Activated CD4-positive, CD25-positive, alpha-beta regulatory T cell treated with anti-CD3 and anti-CD28 coated beads, Interleukin-2, amount 50 U/mL, for 16 hours (primary cell): Measurements from ENCODE around the gene BICDL2.

ENCODE experiments used
- DNase-seq: peaks from one replicate; pipeline ENCODE4 v3.0.0-alpha.2; 2020; ENCODE audit warnings: low read depth, low spot score

Gene BICDL2

DNA sequence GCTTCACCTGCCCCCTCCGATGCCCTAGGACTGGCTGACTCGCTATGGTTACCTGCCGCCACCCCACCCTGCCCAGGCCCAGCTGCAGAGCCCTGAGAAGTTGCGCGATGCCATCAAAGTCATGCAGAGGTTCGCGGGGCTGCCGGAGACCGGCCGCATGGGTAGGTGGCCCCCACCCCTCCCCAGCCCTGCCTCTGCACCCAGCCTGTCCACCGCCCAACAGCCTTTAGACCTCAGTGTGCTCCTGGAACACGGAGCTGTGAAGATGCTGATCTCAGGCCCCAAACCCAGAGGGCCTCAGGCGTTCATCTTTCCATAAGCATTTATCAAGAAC is 10.6 kb upstream of the BICDL2 start:
- DNase-seq, result no peak

GRCh38 chr16:3046641-3047386 is 10.1 kb upstream of the BICDL2 start:
- no peak for DNase-seq

DNA sequence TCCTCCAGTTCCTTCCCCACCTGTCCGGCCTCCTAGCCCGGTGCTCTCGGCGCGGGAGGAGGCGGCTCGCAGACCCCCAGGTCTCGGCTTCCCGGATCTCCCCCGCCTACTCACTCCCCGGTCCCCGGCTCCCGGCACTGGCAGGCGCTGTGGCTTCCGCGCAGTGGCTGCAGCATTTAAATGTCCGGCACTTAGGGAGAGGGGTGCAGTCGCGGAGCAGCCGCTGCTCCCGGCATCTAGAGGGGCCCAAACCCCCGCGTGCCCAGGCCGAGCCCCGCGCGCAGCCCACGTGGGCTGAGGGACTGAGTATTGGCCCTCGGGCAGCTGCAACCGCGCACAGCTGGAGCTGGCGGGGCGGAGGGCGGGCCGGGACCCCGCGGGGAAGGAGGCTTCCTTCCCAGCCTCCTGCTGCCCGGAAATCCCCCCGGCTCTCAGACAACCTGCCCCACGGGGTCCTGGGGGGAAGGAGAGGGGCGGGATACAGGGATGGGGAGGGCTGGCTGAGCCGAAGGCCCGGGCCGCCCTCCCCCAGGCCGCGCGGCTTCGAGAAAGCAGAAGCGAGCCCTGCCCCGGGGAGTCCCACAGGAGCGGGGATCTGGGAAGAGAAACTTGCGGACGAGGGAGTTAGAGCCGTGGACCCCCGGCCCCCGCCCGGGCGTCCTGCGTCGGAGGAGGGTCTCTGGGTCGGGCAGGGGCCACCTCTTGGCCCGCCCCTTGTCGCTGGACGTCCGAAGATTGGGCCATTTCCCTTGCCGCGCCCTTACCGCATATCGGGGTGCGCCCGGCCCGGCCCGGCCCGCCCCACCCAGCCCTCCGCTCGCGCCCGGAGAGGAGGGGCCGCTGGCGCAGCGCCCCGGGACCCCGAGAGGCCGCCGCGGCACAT is 9.3 kb upstream of the BICDL2 start, which contains the start of gene MMP25:
Gene MMP25 (plus strand): TSS at position 804 of the 883 bp plus-strand sequence. CDS start 357 bp downstream, outside the sequence.
- no peak for DNase-seq

DNA sequence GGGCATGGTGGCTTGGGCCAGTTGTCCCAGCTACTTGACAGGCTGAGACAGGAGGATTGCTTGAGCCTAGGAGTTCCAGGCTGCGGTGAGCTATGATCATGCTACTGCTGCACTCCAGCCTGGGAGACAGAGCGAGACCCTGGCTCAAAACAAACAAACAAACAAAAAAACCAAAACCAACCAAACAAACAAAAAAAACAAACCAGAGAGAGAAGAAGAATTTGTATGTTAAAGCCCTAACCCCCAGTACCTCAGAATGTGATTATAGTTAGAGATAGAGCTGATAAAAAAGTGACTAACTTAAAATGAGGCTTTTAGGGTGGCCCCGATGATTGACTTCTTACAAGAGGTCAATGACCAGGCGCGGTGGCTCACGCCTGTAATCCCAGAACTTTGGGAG is 8.0 kb upstream of the BICDL2 start:
- DNase-seq, result no peak

- no peak for DNase-seq
Observed at GRCh38 chr16:3042376-3042775, 5.6 kb upstream of the BICDL2 start.

DNA sequence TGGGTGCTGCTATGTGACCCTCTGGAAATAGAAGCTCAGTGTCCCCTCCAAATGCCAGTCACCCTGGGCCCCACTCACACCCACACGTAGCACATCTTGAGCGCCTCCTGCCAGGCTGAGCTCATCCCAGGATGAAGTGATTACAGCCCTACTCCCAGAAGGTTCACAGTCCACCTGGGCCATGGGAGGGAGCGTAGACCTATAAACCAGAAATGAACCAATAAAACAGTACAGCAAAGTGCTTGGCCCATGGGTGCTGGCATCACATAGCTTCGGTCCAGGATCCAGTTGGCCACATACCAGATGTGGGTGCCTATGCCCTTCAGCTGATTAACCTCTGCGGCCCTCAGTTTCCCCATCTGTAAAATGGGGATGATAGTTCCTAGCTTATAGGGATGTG is 2.2 kb upstream of the BICDL2 start:
- no peak for DNase-seq

DNA sequence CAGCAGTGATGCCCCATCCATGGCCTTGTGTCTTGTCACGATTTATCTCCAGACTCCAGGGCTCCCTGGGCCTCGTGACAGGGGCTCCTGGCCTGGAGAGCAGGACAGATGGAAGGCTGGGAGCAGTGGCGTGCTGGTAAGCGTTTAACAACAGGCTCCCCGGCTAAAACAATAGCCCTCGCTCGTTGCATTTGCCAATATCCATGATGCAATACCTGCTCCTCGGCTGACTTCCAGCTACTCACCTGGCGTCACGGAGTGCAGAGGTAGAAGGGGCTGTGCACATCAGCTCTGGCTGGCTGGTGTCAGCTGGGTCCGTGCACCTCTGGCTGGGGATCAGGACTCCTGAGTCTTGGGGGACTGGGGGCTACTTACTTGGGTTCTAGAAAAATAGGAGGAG is 1.5 kb upstream of the BICDL2 start:
- DNase-seq, result no peak

GRCh38 chr16:3035972-3036725 is 595 bp downstream of the BICDL2 start:
- DNase-seq, result no peak

DNA sequence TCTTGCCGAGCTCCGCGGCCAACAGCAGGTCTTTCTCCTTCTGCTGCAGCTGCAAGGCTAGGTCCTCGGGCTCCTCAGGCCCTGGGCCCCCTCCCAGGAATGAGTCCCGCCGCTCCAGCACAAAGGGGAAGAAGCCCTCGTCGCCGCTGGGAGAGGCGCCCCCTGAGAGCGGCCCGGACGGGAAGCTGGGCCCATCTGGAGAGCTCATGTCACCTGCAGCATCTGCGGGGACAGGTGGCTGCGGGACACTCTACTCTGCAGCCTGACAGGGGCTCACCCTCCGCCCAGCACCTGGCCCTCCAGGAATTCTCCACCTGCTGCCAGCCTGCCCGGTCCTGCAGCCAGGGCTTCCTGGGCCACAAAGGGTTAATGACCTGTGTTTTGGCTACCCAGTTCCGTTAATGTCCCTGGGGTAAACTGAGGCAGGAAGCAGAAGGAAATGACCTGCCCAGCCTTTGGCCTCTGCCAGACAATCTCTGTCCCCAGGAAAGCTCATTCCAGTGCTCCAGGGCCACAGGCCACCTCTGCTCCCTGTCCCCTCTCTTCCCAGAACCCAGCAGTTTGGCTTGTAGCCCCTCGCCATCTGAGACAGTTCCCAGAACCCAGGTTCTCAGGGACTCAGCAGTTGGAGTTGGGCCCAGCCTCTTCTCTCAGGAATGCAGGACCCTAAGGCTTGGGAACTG is 1.3 kb downstream of the BICDL2 start:
- DNase-seq, result no peak

- DNase-seq, result no peak
Observed at GRCh38 chr16:3032624-3033023, 4.1 kb downstream of the BICDL2 start.

- DNase-seq, result no peak
Observed at GRCh38 chr16:3030222-3031212, 6.2 kb downstream of the BICDL2 start.

- no peak for DNase-seq
Observed at GRCh38 chr16:3029491-3030221, 7.1 kb downstream of the BICDL2 start.

GRCh38 chr16:3028716-3029319 is 7.9 kb downstream of the BICDL2 start:
- DNase-seq, result no peak

GRCh38 chr16:3027983-3028715 is 8.6 kb downstream of the BICDL2 start:
- DNase-seq, result peak; percentile 70

DNA sequence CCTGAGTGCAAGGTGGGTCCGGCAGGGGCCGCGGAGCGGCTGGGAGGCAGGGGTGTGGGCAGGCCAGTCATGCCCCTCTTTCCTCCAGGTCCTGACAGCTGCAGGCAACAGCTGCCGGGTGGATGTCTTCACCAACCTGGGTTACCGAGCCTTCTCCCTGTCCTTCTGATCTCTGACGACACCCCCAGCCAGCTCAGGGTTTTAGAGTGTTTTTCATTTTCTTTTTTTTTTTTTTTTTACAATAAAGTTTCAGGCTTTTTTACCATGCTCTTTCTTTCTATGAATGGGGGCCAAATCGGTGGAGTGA is 9.3 kb downstream of the BICDL2 start:
- no peak for DNase-seq

- no peak for DNase-seq
Observed at GRCh38 chr16:3026609-3027488, 9.9 kb downstream of the BICDL2 start.

GRCh38 chr16:3026003-3026378 is 10.8 kb downstream of the BICDL2 start:
- no peak for DNase-seq
